ENCODE data around the gene PYCARD.
"Not testable (repeated sequence)": the region's sequence is repeated elsewhere in the genome, so short reads cannot be mapped to it uniquely, and the experiment has no call there.

PYCARD gene

GRCh38 chr16:31202414-31203375 is at the start of gene PYCARD:
Gene PYCARD (minus strand): TSS chr16:31202760. CDS start chr16:31202690, 70 bp downstream.
- DNase-seq (ENCODE audit: low read depth in 2 of 2), result no peak

- DNase-seq (ENCODE audit: low read depth in 2 of 2), result no peak
Observed at GRCh38 chr16:31251435-31251834, 48.9 kb upstream of the PYCARD start.

GRCh38 chr16:31250782-31251384 is 48.3 kb upstream of the PYCARD start:
- no peak for DNase-seq (ENCODE audit: low read depth in 2 of 2)

- no peak for DNase-seq (ENCODE audit: low read depth in 2 of 2)
Observed at GRCh38 chr16:31248344-31248743, 45.8 kb upstream of the PYCARD start.

GRCh38 chr16:31246296-31246695 is 43.7 kb upstream of the PYCARD start:
- DNase-seq (ENCODE audit: low read depth in 2 of 2), result no peak

GRCh38 chr16:31245598-31245997 is 43.0 kb upstream of the PYCARD start:
- DNase-seq (ENCODE audit: low read depth in 2 of 2), result not testable (repeated sequence)

- no peak for DNase-seq (ENCODE audit: low read depth in 2 of 2)
Observed at GRCh38 chr16:31243734-31244670, 41.4 kb upstream of the PYCARD start.

- DNase-seq (ENCODE audit: low read depth in 2 of 2), result no peak
Observed at GRCh38 chr16:31242206-31242605, 39.6 kb upstream of the PYCARD start.

GRCh38 chr16:31238041-31238440 is 35.5 kb upstream of the PYCARD start:
- no peak for DNase-seq (ENCODE audit: low read depth in 2 of 2)

GRCh38 chr16:31229501-31229900 is 26.9 kb upstream of the PYCARD start:
- DNase-seq (ENCODE audit: low read depth in 2 of 2), result no peak

- DNase-seq (ENCODE audit: low read depth in 2 of 2), result no peak
Observed at GRCh38 chr16:31228206-31228605, 25.6 kb upstream of the PYCARD start.

- DNase-seq (ENCODE audit: low read depth in 2 of 2), result no peak
Observed at GRCh38 chr16:31225193-31225592, 22.6 kb upstream of the PYCARD start.

GRCh38 chr16:31224092-31224955 is 21.8 kb upstream of the PYCARD start:
- no peak for DNase-seq (ENCODE audit: low read depth in 2 of 2)

- no peak for DNase-seq (ENCODE audit: low read depth in 2 of 2)
Observed at GRCh38 chr16:31223044-31223443, 20.5 kb upstream of the PYCARD start.

GRCh38 chr16:31221357-31222160 is 19.0 kb upstream of the PYCARD start:
- DNase-seq (ENCODE audit: low read depth in 2 of 2), result no peak

GRCh38 chr16:31219154-31219741 is 16.7 kb upstream of the PYCARD start:
- DNase-seq (ENCODE audit: low read depth in 2 of 2), result no peak

GRCh38 chr16:31217136-31217530 is 14.6 kb upstream of the PYCARD start:
- DNase-seq (ENCODE audit: low read depth in 2 of 2), result no peak

- DNase-seq (ENCODE audit: low read depth in 2 of 2), result no peak
Observed at GRCh38 chr16:31216422-31217135, 14.0 kb upstream of the PYCARD start, which contains the start of gene PYDC1. Gene PYDC1 (minus strand): TSS chr16:31217135. CDS start chr16:31217028, 107 bp downstream.

All from stimulated activated CD8-positive, alpha-beta memory T cell treated with anti-CD3 and anti-CD28 coated beads, Interleukin-2, amount 100 ng/mL, for 48 hours (primary cell).